Tibial nerve (tissue), 4 donors: Measurements from ENCODE around the gene PRSS36. TPM values are rescaled to one million over a fixed set of nuclear protein-coding genes. Genes with fewer than 3 reads are reported as not detected.

ENCODE experiments used
- DNase-seq, 2 donors: peaks; one replicate each; pipeline ENCODE4 v3.0.0-alpha.2; 2019; ENCODE audit warnings: low spot score in 2 of 2
- H3K27ac ChIP-seq, 4 donors: fragments of 200-600 bp; sonication (generic) in 3 of 4; one replicate each; pipeline ENCODE4 v1.5.1; 2017 to 2019; ENCODE audit warnings: mild to moderate bottlenecking in 1 of 4
- H3K27me3 ChIP-seq, 2 donors: fragments of 200-600 bp; sonication (generic) in 1 of 2; one replicate each; pipeline versions ENCODE4 v1.5.1 to v1.6.0; 2017 to 2019
- H3K36me3 ChIP-seq, 3 donors: fragments of 200-600 bp; sonication (generic); one replicate each; pipeline ENCODE4 v1.5.1; 2018 to 2019
- H3K4me1 ChIP-seq, 4 donors: fragments of 200-600 bp; sonication (generic) in 3 of 4; one replicate each; pipeline ENCODE4 v1.5.1; 2017 to 2019
- H3K4me3 ChIP-seq, 4 donors: fragments of 200-600 bp; sonication (generic) in 3 of 4; one replicate each; pipeline ENCODE4 v1.5.1; 2017 to 2019; ENCODE audit warnings: mild to moderate bottlenecking in 1 of 4, moderate library complexity in 1 of 4
- H3K9me3 ChIP-seq, 4 donors: fragments of 200-600 bp; sonication (generic) in 3 of 4; one replicate each; pipeline ENCODE4 v1.5.1; 2017 to 2019
- EP300 ChIP-seq, 2 donors: sonication (generic); formaldehyde crosslinking; IDR thresholded peaks; one replicate each; pipeline ENCODE4 v1.6.1; 2017; ENCODE audit warnings: antibody characterized with exemption in 2 of 2, mild to moderate bottlenecking in 1 of 2
- POLR2A ChIP-seq, 2 donors: fragments of 450-650 bp; IDR thresholded peaks; one replicate each; pipeline ENCODE4 v1.6.1; 2017; ENCODE audit warnings: antibody characterized with exemption in 2 of 2, mild to moderate bottlenecking in 2 of 2, moderate library complexity in 2 of 2
- WGBS, 2 donors: methylation state at CpG; one replicate each; pipeline ENCODE4 v1.1.5; 2018; 5-methylcytosine and 5-hydroxymethylcytosine counted together
- small RNA-seq: library from RNA; depleted of rRNA; stranded (forward); fragments of <200 nt; gene quantifications from one replicate; pipeline ENCODE3, GENCODE V24; 2016
- total RNA-seq, 4 donors: library from RNA; depleted of rRNA; stranded (reverse); fragments of >200 nt; gene quantifications; one replicate each; pipeline ENCODE4 v1.1.0, GENCODE V29; 2016
- TF ChIP-seq, protein P1 (sequence below), 5 experiments: fragments of 200-600 bp in 3 of 5; fragments of 450-650 bp in 2 of 5; sonication (generic) in 3 of 5; IDR thresholded peaks; one replicate each; pipeline ENCODE4 v1.5.1; 2016 to 2019; ENCODE audit warnings: antibody characterized with exemption in 5 of 5, mild to moderate bottlenecking in 3 of 5, moderate library complexity in 2 of 5

PRSS36 gene
- total RNA-seq, 4 donors from 2014 or later = 6.5 to 21.3 (median 10.8) TPM

DNA sequence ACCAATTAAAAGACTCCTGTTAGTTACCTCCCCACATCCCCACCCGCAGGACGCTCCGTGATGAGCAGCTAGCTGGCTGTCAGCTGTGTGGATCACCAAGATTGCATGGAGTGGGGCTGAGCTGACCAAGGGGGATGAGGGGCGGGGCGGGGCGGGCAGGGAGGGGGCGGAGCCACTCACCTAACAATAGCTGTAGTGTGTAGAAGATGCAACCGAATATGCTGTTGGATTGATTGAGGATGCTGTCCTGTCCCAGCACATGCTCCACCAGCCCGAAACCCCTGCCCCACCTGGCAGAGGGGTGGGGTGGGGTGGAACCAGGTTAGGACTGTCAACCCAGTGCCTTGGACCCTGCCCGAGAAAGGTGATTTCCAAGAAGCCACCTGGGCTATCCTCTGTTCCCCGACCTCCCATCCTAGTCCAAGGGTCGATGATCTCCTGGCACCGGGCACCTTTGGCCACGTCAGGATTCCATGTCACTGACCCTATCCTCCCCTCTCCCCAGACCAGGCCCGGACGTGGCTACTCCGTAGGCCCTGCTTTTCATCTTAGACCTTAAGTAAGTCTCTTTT lies 56.6 kb downstream of the PRSS36 start:
- Histone ChIP-seq H3K27ac (peak overlapping the region in 3 of 4 donors; percentile 17 to 89 (median 88)), H3K27me3 (no peaks in the 10 kb centered on the region), H3K4me3 (peak overlapping the region in 3 of 4 donors; percentile 73 to 82 (median 79)), H3K9me3 (no peaks in the 10 kb centered on the region), H3K36me3 (peaks cover 0 to 35% (median 0%) of the 10 kb centered on the region in 3 donors), H3K4me1 (peaks cover 0 to 29% (median 11%) of the 10 kb centered on the region in 4 donors)
- TF ChIP-seq EP300 (IDR thresholded peaks at IDR 0.05) = no peak
- TF ChIP-seq POLR2A (IDR thresholded peaks at IDR 0.05) = no peak
- DNase-seq = no peak
- 33 to 37% methylated on average over 12 to 17 of the region's 17 CpGs for WGBS, 2 donors

DNA sequence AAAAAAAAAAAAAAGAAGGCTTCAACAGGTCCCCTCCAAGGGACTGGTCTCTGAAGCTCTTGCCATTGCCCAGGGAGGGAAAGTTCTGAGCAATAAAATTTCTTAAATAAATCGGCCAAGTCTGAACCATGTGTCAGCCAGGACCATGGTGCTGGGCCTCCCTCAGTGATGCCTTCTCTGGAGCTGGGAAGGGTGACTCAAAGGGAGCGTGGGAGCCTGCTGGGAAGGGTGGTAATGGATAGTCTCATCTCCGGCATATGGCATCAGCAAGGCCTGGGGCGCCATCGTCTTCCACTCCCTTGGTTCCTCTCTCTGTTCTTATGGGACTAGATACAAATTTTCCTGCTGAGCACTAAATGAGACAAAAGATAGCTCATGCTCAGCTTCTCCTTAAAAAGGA lies 57.5 kb downstream of the PRSS36 start:
- no peaks in the 10 kb centered on the region for H3K9me3 ChIP-seq
- WGBS, 2 donors = 84 to 94% methylated on average over 5 of the region's 5 CpGs
- TF ChIP-seq, protein P1, sequence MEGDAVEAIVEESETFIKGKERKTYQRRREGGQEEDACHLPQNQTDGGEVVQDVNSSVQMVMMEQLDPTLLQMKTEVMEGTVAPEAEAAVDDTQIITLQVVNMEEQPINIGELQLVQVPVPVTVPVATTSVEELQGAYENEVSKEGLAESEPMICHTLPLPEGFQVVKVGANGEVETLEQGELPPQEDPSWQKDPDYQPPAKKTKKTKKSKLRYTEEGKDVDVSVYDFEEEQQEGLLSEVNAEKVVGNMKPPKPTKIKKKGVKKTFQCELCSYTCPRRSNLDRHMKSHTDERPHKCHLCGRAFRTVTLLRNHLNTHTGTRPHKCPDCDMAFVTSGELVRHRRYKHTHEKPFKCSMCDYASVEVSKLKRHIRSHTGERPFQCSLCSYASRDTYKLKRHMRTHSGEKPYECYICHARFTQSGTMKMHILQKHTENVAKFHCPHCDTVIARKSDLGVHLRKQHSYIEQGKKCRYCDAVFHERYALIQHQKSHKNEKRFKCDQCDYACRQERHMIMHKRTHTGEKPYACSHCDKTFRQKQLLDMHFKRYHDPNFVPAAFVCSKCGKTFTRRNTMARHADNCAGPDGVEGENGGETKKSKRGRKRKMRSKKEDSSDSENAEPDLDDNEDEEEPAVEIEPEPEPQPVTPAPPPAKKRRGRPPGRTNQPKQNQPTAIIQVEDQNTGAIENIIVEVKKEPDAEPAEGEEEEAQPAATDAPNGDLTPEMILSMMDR (IDR thresholded peaks at IDR 0.05) = no peak
- no peak for TF ChIP-seq EP300 (IDR thresholded peaks at IDR 0.05)
- TF ChIP-seq POLR2A (IDR thresholded peaks at IDR 0.05) = no peak
- H3K27ac ChIP-seq = peak overlapping the region in 2 of 4 donors; percentile 88 to 89
- no peaks in the 10 kb centered on the region for H3K27me3 ChIP-seq
- no peak for DNase-seq
- peaks cover 0 to 29% (median 11%) of the 10 kb centered on the region in 4 donors for H3K4me1 ChIP-seq
- no peak overlapping the region for H3K4me3 ChIP-seq
- peaks cover 0 to 44% (median 0%) of the 10 kb centered on the region in 3 donors for H3K36me3 ChIP-seq

- Histone ChIP-seq H3K9me3 (no peaks in the 10 kb centered on the region), H3K27ac (no peak overlapping the region), H3K27me3 (no peaks in the 10 kb centered on the region), H3K36me3 (peaks cover 0 to 62% (median 0%) of the 10 kb centered on the region in 3 donors), H3K4me3 (no peak overlapping the region), H3K4me1 (peaks cover 0 to 25% (median 11%) of the 10 kb centered on the region in 4 donors)
- no peak for DNase-seq
- 86 to 91% methylated on average over 2 of the region's 2 CpGs for WGBS, 2 donors
- no peak for TF ChIP-seq POLR2A (IDR thresholded peaks at IDR 0.05)
- TF ChIP-seq, protein P1 (IDR thresholded peaks at IDR 0.05) = no peak
- TF ChIP-seq EP300 (IDR thresholded peaks at IDR 0.05) = no peak
Observed at GRCh38 chr16:31090540-31090939, 59.3 kb downstream of the PRSS36 start.

DNA sequence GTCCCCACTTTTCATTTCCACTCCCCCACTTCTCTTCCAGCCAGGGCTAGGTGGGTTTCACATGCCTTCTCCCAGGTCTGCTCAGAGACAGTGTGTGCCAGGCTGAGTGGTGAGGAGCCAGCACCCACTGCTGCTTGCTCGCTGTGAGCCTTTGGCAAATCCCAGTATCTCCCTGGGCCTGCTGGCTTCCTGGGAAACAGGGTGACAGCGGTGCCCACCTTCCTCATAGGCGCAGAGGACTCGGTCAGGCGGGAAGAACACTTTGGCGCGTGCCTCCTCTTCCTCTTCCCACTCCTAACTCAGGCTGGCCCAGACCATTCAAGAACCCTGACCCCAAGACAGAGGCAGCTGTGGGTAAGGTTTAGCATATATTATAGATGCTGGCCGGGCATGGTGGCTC lies 60.7 kb downstream of the PRSS36 start:
- H3K4me1 ChIP-seq = peaks cover 0 to 17% (median 11%) of the 10 kb centered on the region in 4 donors
- no peak for DNase-seq
- H3K27ac ChIP-seq = no peak overlapping the region
- H3K9me3 ChIP-seq = no peaks in the 10 kb centered on the region
- no peak for TF ChIP-seq POLR2A (IDR thresholded peaks at IDR 0.05)
- TF ChIP-seq EP300 (IDR thresholded peaks at IDR 0.05) = no peak
- TF ChIP-seq, protein P1 (IDR thresholded peaks at IDR 0.05) = no peak
- H3K36me3 ChIP-seq = peaks cover 0 to 75% (median 0%) of the 10 kb centered on the region in 3 donors
- no peak overlapping the region for H3K4me3 ChIP-seq
- no peaks in the 10 kb centered on the region for H3K27me3 ChIP-seq
- 93 to 95% methylated on average over 7 to 8 of the region's 8 CpGs for WGBS, 2 donors

Small RNA genes within 50 kb of the gene (small RNA-seq; reads per million reads assigned to genes)
- gene AC009088.4 (not detected), gene NDUFA3P6 (not detected)

Other genes with a start within 250 kb of the PRSS36 start
- gene FBXL19, start 226.5 kb downstream of the PRSS36 start, total RNA-seq = 10 to 100 TPM in 3 of 4 donors, 1 to 10 TPM in 1; 7.4 to 25.8 (median 16.7) TPM
- 10 to 100 TPM; 50.7 to 58.4 (median 52.9) TPM for gene ORAI3, start 201.0 kb downstream of the PRSS36 start, total RNA-seq
- gene SETD1A, start 192.3 kb downstream of the PRSS36 start, total RNA-seq = 10 to 100 TPM in 2 of 4 donors, 1 to 10 TPM in 2; 7.9 to 17.1 (median 10.7) TPM
- 10 to 100 TPM; 14.9 to 42.9 (median 22.5) TPM for gene HSD3B7, start 164.9 kb downstream of the PRSS36 start, total RNA-seq
- 1 to 10 TPM in 3 of 4 donors, under 1 TPM in 1; 0.84 to 6.1 (median 1.3) TPM for gene STX1B, start 139.4 kb downstream of the PRSS36 start, total RNA-seq
- 10 to 100 TPM; 50.7 to 69.3 (median 63.9) TPM for gene STX4, start 116.5 kb downstream of the PRSS36 start, total RNA-seq
- 10 to 100 TPM; 15.5 to 20.3 (median 16.7) TPM for gene ZNF668, start 75.8 kb downstream of the PRSS36 start, total RNA-seq
- gene ZNF646, start 75.6 kb downstream of the PRSS36 start, total RNA-seq = 10 to 100 TPM; 13.4 to 22.5 (median 20.0) TPM
- 1 to 10 TPM; 1.3 to 5.4 (median 3.1) TPM for gene PRSS53, start 61.1 kb downstream of the PRSS36 start, total RNA-seq
- 100 to 1,000 TPM; 114 to 180 (median 136) TPM for gene VKORC1, start 55.3 kb downstream of the PRSS36 start, total RNA-seq
- gene BCKDK, start 41.7 kb downstream of the PRSS36 start, total RNA-seq = 10 to 100 TPM; 37.9 to 53.4 (median 45.6) TPM
- 10 to 100 TPM; 79.5 to 99.0 (median 92.7) TPM for gene KAT8, start 32.4 kb downstream of the PRSS36 start, total RNA-seq
- gene PRSS8, start 14.3 kb downstream of the PRSS36 start, total RNA-seq = under 1 TPM in 1 of 4 donors, not detected in 3; 0.20 TPM
- 100 to 1,000 TPM in 3 of 4 donors, 10 to 100 TPM in 1; 91.8 to 125 (median 109) TPM for gene FUS, start 30.1 kb upstream of the PRSS36 start, total RNA-seq
- gene PYCARD, start 52.7 kb upstream of the PRSS36 start, total RNA-seq = 10 to 100 TPM; 27.8 to 64.5 (median 46.7) TPM
- gene TRIM72, start 64.1 kb upstream of the PRSS36 start, total RNA-seq = under 1 TPM in 3 of 4 donors, not detected in 1; under 0.01 to 0.60 (median 0.21) TPM
- 1 to 10 TPM in 1 of 4 donors, not detected in 3; 5.5 TPM for gene PYDC1, start 67.1 kb upstream of the PRSS36 start, total RNA-seq
- gene ITGAM, start 109.9 kb upstream of the PRSS36 start, total RNA-seq = 10 to 100 TPM; 10.9 to 31.0 (median 27.1) TPM
- 1 to 10 TPM; 1.8 to 9.3 (median 4.3) TPM for gene ITGAX, start 205.1 kb upstream of the PRSS36 start, total RNA-seq
- gene ITGAD, start 243.3 kb upstream of the PRSS36 start, total RNA-seq = under 1 TPM in 2 of 4 donors, not detected in 2; under 0.01 to 0.22 TPM